Fibroblast of mammary gland (primary cell): ENCODE data around the gene PNMA8B.

ENCODE experiments used
- DNase-seq: peaks from one replicate; pipeline ENCODE4 v3.0.0-alpha.2; 2010; ENCODE audit warnings: low read depth
- H3K4me3 ChIP-seq: 2 replicates; pipeline ENCODE4 v1.5.1; 2011; ENCODE audit warnings: low read depth, mild to moderate bottlenecking, low read length, moderate library complexity; ENCODE audit not compliant: control insufficient read depth
- CTCF ChIP-seq: conservative IDR thresholded peaks from 2 replicates; pipeline ENCODE4 v1.5.1; 2011; ENCODE audit warnings: low read depth, low read length, inconsistent platforms; ENCODE audit not compliant: control insufficient read depth, insufficient read depth

PNMA8B gene

GRCh38 chr19:46495786-46496099 lies at the start of gene PNMA8B:
PNMA8B (minus strand) TSS chr19:46495867; CDS start chr19:46495465, 402 bp downstream.
- DNase-seq: no peak
- TF ChIP-seq CTCF: no peak
- H3K4me3 ChIP-seq: peak within 1 kb of the TSS; percentile 2

- no peak overlapping the region for H3K4me3 ChIP-seq
- TF ChIP-seq CTCF: no peak
- no peak for DNase-seq
Observed at GRCh38 chr19:46544651-46545050, 49.0 kb upstream of the PNMA8B start.

GRCh38 chr19:46542428-46543230 lies 47.0 kb upstream of the PNMA8B start:
- DNase-seq: peak; percentile 88
- H3K4me3 ChIP-seq: no peak overlapping the region
- TF ChIP-seq CTCF: peak; percentile 81

GRCh38 chr19:46537136-46538097 lies 41.8 kb upstream of the PNMA8B start:
- peak; percentile 48 for DNase-seq
- H3K4me3 ChIP-seq: no peak overlapping the region
- TF ChIP-seq CTCF: peak; percentile 95

GRCh38 chr19:46536391-46536790 lies 40.7 kb upstream of the PNMA8B start:
- no peak overlapping the region for H3K4me3 ChIP-seq
- no peak for TF ChIP-seq CTCF
- DNase-seq: no peak

- no peak for DNase-seq
- TF ChIP-seq CTCF: no peak
- no peak overlapping the region for H3K4me3 ChIP-seq
Observed at GRCh38 chr19:46533621-46534081, 38.0 kb upstream of the PNMA8B start.
